Measurements from ENCODE around the gene FAM222A.
A peak's percentile ranks its signal among the peaks of the same experiment; 100 is the strongest.

FAM222A gene

DNA sequence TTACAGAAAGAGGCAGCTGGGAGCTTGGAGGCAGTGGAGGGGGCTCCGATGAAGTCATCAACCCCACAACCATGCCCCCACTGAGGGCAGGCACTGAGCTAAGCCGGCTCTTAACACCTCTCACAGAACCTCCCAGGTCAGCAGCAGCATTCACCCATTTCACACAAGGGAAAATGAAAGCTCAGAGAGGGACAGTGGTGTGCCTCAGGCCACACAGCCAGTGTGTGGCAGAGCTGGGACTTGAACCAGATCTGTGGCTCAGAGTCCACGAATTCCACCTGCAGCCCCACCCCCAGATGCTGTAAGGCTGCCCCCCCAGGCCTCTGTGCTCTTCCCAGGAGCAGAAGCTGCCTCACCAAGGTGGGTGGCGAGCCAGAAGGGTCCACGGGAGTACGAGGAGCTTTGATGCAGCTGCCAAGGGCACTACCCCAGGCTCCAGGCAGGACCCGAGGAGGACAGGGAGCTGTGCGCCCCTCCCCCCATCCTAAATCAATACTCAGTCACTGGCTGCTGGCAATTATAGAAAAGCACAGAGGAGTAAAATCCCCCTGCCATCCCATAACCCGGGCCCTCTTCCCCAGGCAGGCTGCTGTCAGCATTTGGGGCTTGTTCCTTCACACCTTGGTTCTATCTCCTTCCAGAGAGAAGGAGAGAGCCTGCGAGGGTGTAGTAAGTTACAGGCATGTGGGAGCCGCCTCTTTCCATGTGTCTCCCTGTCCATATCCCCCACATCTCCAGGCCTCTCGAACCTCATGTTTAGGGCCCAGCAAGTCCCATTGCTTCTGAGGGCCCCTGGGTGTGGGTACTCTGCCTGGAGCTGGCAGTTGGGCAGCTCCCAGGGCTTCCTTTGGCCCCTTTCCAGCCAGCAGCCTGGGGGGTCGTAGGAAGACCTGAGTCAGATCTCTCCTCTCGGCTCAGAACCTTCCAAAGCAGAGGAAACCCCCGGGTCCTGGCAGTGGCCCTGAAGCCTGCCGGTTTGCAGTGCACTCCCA lies 47.6 kb downstream of the FAM222A start:
- DNase-seq, result no peak

GRCh38 chr12:109762071-109762672 lies 48.5 kb downstream of the FAM222A start:
- no peak for DNase-seq

DNA sequence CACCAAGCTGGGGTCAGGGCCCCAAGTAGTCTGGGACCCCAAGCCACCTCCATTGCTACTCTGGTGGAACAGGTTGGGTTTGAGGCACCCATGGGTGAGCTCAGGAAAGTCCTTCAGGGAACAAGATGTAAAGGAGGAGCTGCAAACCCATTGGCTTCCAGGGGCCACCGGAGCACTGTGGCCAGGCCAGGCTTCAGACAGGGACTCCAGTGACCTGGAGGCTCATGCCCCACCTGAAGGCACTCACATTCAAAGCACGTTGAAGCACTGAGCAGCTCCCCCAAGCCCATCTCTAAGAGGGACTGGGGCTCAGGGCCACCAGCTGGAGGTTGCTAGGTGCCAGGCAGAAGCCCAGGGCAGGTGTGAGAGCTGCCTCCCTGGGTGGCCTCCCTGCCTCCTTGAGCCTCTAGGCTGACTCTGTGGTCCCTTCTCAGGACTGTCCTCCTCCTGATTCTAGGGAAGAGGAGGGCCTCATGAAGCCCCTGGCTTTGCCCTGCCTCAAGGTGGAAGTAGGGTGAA lies 49.1 kb downstream of the FAM222A start:
- DNase-seq, result no peak

DNA sequence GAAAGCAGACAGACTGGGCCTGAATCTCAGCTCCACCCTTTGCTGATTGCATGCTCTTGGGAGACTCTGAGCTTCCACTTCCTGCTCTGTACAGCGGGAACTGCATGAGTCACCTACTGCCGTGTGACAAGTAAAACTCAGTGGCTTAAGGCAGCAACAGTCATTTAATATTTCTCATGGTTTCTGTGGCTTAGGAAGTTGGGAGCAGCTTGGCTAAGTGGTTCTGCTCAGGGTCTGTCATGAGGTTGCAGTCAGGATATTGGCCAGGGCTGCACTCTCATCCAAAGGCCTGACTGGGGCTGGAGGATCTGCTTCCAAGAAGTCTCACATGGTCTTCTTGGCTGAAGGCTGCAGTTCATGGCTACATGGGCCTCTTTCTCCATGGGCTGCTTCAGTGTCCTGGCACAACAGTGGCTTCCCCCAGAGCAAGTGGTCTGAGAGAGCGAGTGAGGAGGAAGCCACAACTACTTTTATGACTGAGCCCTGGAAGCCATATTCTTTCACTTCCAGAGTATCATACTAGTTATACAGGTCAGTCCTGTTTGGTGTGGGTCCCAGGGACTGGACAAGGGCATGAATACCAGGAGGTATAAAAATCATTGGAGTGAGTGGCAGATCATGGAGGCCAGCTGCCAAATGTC lies 49.7 kb downstream of the FAM222A start:
- no peak for DNase-seq

DNA sequence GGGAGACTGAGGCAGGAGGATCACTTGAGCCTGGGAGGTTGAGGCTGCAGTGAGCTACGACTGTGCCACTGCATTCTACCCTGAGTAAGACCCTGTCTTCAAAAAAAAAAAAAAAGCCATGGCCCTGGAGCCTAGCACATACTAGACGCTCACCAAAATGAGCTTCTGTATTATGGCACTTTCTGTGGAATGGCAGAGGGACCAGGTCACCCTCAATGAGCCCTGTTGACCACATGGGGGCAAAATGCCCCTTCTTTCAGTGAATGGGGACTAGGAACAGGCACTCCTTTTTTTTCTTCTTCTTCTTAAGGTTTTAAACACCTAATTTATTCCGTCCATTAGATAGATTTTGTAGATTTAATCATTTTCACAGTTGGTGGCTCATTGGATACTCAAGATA lies 50.5 kb downstream of the FAM222A start:
- no peak for DNase-seq

DNA sequence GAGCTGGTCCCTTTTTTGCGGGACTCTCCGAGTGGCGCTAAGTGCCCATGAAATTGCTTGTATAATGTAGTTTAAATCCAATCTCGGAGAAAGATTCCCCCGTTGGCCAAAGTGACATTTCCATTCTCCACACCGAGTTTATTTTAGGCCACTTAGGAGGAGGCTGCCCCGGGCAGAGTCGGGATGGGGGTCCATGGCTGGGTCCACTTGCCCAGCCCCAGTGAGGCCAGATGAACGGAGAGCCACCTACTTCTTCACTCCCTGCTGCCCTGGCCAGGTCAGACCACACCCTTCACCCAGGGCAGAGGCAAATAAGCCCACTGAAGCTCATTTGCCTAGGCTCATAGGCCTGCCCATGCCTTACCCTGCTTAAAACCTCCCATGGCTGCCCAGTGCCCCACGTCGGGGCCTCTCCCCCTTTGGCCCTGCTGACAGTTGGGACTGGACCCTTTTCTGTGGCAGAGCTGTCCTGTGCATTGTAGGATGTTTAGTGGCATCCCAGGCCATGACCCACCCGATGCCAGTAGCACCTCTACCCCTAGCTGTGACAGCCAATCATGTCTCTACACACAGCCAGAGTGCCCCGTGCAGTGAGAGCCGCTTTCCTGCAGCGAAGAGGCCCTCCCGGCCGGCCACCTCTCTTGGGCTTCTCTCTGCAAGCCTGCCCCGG lies 51.3 kb downstream of the FAM222A start:
- DNase-seq, result no peak

GRCh38 chr12:109765446-109765810 lies 51.8 kb downstream of the FAM222A start:
- no peak for DNase-seq

- no peak for DNase-seq
These were observed 52.7 kb downstream of the FAM222A start for GRCh38 chr12:109766251-109766778.

- no peak for DNase-seq
These were observed 53.8 kb downstream of the FAM222A start for GRCh38 chr12:109767456-109767855.

DNA sequence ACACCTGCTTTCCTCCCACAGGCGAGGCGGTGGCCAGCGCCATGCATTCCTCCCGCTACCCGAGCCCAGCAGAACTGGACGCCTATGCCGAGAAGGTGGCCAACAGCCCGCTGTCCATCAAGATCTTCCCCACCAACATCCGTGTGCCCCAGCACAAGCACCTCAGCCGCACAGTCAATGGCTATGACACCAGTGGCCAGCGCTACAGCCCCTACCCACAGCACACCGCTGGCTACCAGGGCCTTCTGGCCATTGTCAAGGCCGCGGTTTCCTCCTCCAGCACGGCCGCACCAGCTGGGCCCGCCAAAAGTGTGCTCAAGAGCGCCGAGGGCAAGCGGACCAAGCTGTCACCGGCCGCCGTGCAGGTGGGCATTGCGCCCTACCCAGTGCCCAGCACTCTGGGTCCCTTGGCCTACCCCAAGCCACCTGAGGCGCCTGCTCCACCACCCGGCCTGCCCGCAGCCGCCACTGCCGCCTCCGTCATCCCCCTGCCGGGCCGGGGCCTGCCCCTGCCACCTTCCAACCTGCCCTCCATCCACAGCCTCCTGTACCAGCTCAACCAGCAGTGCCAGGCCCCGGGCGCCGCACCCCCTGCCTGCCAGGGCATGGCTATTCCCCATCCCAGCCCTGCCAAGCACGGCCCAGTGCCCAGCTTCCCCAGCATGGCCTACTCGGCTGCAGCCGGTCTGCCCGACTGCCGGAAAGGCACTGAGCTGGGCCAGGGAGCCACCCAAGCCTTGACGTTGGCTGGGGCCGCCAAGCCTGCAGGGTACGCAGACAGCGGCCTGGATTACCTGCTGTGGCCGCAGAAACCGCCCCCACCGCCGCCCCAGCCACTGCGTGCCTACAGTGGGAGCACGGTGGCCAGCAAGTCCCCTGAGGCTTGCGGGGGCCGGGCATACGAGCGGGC lies 54.6 kb downstream of the FAM222A start:
- no peak for DNase-seq

DNA sequence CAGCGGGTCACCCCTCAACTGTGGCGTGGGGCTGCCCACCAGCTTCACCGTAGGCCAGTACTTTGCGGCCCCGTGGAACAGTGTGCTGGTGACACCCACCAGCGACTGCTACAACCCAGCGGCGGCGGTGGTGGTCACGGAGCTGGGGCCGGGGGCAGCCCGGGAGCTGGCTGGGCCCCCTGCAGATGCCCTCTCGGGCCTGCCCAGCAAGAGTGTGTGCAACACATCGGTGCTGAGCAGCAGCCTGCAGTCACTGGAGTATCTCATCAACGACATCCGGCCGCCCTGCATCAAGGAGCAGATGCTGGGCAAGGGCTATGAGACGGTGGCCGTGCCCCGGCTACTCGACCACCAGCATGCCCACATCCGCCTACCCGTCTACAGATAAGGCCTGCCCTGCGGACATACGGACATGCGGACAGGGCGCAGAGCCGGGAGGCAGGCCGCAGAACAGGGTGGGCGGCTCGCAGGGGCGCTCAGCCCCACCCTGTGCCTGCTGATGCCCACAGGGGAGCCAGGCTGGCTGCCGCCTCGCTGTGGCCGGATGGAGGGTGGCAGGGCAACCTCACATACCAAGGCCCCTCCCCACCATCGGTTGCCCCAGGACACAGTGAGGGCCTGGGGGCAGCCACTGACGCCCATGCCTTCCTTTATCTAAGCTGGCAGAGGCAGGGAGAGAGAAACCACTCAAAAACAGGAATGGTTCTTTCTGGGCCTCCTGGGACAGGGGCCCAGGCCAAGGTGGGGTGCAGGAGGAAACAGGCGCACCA lies 55.5 kb downstream of the FAM222A start:
- no peak for DNase-seq

GRCh38 chr12:109770104-109770860 lies 56.7 kb downstream of the FAM222A start:
- no peak for DNase-seq

DNA sequence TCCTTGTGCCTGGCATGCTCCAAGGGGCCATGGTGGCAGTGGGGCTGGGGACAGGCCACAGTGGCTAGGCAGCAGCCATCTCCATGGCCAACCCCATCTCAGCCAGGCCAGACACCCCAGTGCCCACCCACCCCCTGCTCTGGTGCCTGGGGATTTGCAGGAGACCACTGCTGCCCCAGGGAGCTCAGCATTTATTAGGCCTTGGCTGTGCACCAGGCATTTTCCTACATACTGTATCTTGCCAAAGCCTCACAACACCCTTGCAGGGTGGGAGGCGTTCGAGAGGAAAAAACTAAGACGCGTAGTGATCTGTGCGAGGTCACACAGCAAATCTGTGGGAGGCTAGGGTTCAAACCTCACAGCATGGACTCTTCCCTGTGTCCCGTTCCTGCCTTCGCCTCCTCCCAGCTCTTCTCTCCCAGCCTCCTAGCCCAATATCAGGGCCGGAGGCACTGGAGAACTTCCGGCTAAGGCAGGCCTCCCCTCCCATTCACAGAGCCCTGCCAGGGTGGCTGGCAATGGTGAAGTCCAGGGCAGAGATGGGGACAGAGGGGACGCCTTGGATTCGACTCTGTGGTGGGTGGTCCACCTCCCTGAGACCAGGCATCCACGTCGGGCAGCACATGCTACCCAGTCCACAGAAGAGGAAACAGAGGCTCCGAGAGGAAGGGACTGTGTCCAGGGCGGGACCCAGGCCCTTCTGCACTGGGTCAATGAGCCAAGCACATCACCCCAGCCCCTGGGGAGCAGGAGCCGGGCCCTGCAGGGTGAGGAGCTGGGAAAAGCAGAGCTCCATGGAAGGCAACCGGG lies 57.4 kb downstream of the FAM222A start:
- peak; percentile 35 for DNase-seq

- DNase-seq, result no peak
These were observed 58.4 kb downstream of the FAM222A start for GRCh38 chr12:109771746-109772621.

DNA sequence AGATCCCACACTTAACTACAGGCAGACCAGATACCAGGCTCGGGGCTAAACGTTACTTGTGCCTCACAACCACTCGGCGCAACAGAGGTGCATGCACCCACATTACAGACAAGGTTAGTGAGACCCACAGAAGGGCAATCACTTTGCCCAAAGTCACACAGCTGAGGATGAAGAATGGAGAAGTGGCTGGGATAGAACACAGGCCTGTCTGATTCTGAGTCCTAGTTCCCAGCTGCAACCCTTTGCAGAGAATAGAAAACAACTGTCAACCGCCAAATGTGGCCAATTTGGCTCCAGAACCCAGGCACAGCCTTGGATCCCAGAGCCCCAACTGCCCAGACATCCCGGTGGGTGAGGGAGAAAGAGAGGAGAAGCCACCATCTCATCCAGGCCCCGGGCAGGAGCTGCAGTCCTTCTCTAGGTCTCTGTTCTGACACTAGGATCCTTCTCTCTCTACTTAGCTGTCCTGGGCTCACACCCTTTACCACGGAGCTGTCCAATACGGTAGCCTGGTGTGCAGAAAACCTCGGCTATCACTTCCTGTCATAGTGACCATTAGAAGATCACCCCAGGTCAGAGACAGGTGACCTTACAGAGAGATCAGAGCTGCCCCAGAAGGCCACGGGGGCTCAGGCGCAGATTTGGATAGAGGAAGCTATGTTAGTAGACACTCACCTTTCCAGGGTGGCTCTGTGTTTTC lies 59.1 kb downstream of the FAM222A start:
- no peak for DNase-seq

DNA sequence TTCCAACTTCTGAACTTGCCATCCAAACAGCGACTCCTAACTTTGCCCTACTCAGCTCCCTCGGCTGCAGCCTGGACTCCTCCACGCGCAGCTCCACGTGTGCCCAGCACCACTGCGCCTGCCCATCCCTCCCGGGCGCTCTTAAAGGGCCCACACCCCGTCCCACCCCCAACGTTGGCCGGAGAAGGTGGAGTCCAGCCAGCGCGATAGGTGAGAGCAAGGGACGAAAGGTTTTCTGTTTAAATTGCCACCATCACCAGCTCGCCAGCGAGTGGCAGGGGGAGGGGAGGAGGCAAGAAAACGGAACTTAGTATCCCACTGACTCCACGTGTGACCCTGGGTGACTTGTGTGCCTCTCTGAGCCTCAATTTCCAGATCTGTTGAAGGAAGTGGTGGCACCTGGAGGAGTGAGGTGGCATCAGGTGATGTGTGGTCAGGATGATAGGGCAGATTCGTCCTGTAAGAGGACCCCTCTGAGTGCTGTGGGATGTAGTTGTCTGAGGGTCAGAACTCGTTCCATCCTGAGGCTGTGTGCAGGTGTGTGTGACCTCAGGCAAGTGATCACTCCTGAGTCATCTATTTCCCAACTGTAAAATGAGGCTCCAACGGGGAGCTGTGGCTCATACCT lies 59.9 kb downstream of the FAM222A start:
- DNase-seq, result no peak
